Lung microvascular endothelial cell (primary cell): Measurements from ENCODE around the gene ACAA2. TPM values are rescaled to one million over a fixed set of nuclear protein-coding genes. Genes with fewer than 3 reads are reported as not detected.

ENCODE experiments used
- DNase-seq, 2 donors: peaks; one replicate each; pipeline versions ENCODE4 v3.0.0 to v3.0.0-alpha.2; 2010; ENCODE audit warnings: low read depth in 2 of 2
- total RNA-seq: library from RNA; depleted of rRNA; stranded (reverse); fragments of >200 nt; gene quantifications from 2 replicates; pipeline ENCODE4 v1.2.1, GENCODE V29; 2014

ACAA2 gene
- total RNA-seq, 1 donor from 2014 or later: 13.5 TPM

DNA sequence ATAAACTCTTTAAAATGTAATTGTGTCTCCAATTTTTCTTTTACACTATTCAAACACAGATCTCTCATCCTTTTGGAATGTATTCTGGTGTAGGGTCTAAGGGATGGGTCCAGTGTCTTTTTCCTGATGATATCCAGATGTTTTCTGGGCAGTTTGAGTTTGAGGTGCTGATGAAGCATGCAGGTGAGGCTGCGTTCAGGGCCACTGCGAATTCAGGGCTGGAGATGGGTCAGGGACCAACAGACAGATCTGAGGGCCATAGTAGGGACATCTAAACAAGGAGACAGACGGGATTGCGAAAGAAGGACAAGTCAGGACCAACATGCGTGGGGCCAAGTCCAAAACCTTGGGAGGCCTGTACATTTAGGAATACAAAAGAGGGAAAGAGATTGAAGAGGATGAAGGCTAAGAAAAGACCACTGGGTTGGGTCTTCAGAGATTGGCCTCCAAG is 70.2 kb downstream of the ACAA2 start:
- DNase-seq: no peak

- DNase-seq: no peak
Observed at GRCh38 chr18:49742316-49743116, 70.8 kb downstream of the ACAA2 start.

- no peak for DNase-seq
Observed at GRCh38 chr18:49739275-49739674, 74.1 kb downstream of the ACAA2 start.

- DNase-seq: no peak
Observed at GRCh38 chr18:49738721-49739120, 74.6 kb downstream of the ACAA2 start.

GRCh38 chr18:49734836-49735235 is 78.5 kb downstream of the ACAA2 start:
- DNase-seq: no peak

- DNase-seq: no peak
Observed at GRCh38 chr18:49733896-49734585, 79.3 kb downstream of the ACAA2 start.

DNA sequence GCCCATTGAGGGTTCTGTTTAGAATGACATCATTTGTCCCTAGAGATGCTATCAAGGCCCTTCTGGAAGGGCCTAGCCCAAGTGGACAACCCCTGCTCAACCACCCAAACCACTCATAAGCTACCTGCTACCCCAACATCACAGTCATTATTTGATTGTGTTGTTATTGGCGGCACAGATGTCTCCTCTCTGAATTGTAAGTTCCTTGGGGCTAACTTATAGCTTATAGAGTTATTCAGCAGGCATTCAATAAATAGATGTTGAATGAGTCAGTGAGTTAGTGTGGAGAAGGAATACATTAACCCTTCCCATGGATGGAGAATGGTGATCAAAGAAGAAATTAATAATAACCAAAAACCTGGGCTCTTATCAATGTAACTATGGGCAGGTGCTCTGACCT is 80.0 kb downstream of the ACAA2 start:
- DNase-seq: no peak
